SU-DHL-6 (cell line): ENCODE data around the gene CXCR4.

ENCODE experiments used
- H2AFZ ChIP-seq: fragments of 200-600 bp; sonication (generic); 2 replicates; pipeline ENCODE4 v1.6.1; 2014; ENCODE audit warnings: low read depth, mild to moderate bottlenecking, moderate library complexity, mixed read lengths, antibody characterized with exemption, low read length; ENCODE audit not compliant: severe bottlenecking
- H3F3A ChIP-seq: fragments of 200-600 bp; shearing (Covaris generic); 2 replicates; pipeline ENCODE4 v1.6.0; 2016; ENCODE audit warnings: antibody characterized with exemption, mild to moderate bottlenecking; ENCODE audit not compliant: insufficient read depth
- H3K27ac ChIP-seq: fragments of 200-600 bp; sonication (generic); 2 replicates; pipeline ENCODE4 v1.5.1; 2016; ENCODE audit warnings: low read depth, mild to moderate bottlenecking, low read length, moderate library complexity, mixed read lengths
- H3K27me3 ChIP-seq: fragments of 200-600 bp; sonication (generic), shearing (Covaris generic); 2 replicates; pipeline ENCODE4 v1.6.0; 2014; ENCODE audit warnings: mild to moderate bottlenecking, low read length
- H3K36me3 ChIP-seq: fragments of 200-600 bp; sonication (generic); 2 replicates; pipeline ENCODE4 v1.6.1; 2014; ENCODE audit warnings: mild to moderate bottlenecking, low read length, mixed read lengths
- H3K4me2 ChIP-seq: fragments of 300-600, 200-600 bp; shearing (Covaris generic), sonication (generic); 2 replicates; pipeline ENCODE4 v1.6.0; 2014; ENCODE audit warnings: low read length, low read depth, mild to moderate bottlenecking; ENCODE audit not compliant: poor library complexity, severe bottlenecking
- H3K4me3 ChIP-seq: fragments of 200-600 bp; sonication (generic); 2 replicates; pipeline ENCODE4 v1.5.1; 2014; ENCODE audit warnings: antibody characterized with exemption, low read length, mild to moderate bottlenecking, mixed read lengths; ENCODE audit not compliant: insufficient read depth, poor library complexity, severe bottlenecking
- H3K79me2 ChIP-seq: fragments of 200-600 bp; sonication (generic); 2 replicates; pipeline ENCODE4 v1.6.1; 2014; ENCODE audit warnings: mild to moderate bottlenecking, low read length, moderate library complexity; ENCODE audit not compliant: insufficient read depth
- H3K9ac ChIP-seq: fragments of 200-600 bp; sonication (generic); 2 replicates; pipeline ENCODE4 v1.7.0; 2014; ENCODE audit warnings: mild to moderate bottlenecking, low read length
- H3K9me2 ChIP-seq: fragments of 200-600 bp; sonication (generic); replicated peaks from 2 replicates; pipeline ENCODE4 v1.6.1; 2014; ENCODE audit warnings: low read length; ENCODE audit not compliant: insufficient read depth
- H3K9me3 ChIP-seq: fragments of 200-600 bp; sonication (generic); 2 replicates; pipeline ENCODE4 v1.6.1; 2014; ENCODE audit warnings: low read length, mixed read lengths; ENCODE audit not compliant: insufficient read depth
- H4K20me1 ChIP-seq: fragments of 200-600 bp; sonication (generic); 2 replicates; pipeline ENCODE4 v1.6.1; 2014; ENCODE audit warnings: low read depth, mild to moderate bottlenecking, antibody characterized with exemption, low read length, moderate library complexity, mixed read lengths
- EZH2phosphoT487 ChIP-seq: fragments of 200-600 bp; sonication (generic), shearing (Covaris generic); conservative IDR thresholded peaks from 2 replicates; pipeline ENCODE4 v1.6.1; 2018; ENCODE audit warnings: mild to moderate bottlenecking, antibody characterized with exemption, low read length, moderate library complexity, mixed read lengths
- TF ChIP-seq, protein P1 (sequence below): fragments of 200-600 bp; sonication (generic); IDR thresholded peaks from one replicate; pipeline ENCODE4 v1.5.1; 2017; ENCODE audit warnings: antibody characterized with exemption, mild to moderate bottlenecking, low read length, moderate library complexity; ENCODE audit not compliant: insufficient read depth, poor library complexity, severe bottlenecking

Gene CXCR4

DNA sequence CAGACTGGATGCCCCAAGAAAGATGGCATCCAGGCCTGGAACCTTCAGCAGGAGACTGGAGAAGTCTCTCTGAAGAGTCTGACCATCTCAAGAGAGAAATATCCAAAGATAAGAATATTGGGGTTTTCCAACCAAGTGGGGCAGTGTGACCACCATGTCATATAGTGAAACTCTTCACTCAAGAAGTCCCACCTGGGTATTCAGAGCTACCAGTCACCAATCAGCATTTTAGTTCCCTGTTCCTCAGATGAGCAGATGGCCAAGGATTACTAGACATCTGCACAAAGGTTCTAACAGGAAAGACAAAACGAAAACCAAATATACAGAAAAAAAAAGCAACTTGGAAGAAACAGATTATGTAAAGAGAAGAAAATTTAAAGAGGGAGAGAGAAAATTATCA is 38.5 kb upstream of the CXCR4 start:
- Histone ChIP-seq H3K4me3 (no peak overlapping the region), H3K9ac (no peak overlapping the region), H3K27ac (no peak overlapping the region), H3K9me3 (no peaks in the 10 kb centered on the region), H2AFZ (no peak overlapping the region), H4K20me1 (no peaks in the 10 kb centered on the region), H3K4me2 (no peak overlapping the region), H3K9me2 (no peaks in the 10 kb centered on the region), H3K79me2 (no peaks in the 10 kb centered on the region), H3K27me3 (no peaks in the 10 kb centered on the region), H3K36me3 (no peaks in the 10 kb centered on the region), H3F3A (no peaks in the 10 kb centered on the region)
- no peak for TF ChIP-seq EZH2phosphoT487
- TF ChIP-seq, protein P1, sequence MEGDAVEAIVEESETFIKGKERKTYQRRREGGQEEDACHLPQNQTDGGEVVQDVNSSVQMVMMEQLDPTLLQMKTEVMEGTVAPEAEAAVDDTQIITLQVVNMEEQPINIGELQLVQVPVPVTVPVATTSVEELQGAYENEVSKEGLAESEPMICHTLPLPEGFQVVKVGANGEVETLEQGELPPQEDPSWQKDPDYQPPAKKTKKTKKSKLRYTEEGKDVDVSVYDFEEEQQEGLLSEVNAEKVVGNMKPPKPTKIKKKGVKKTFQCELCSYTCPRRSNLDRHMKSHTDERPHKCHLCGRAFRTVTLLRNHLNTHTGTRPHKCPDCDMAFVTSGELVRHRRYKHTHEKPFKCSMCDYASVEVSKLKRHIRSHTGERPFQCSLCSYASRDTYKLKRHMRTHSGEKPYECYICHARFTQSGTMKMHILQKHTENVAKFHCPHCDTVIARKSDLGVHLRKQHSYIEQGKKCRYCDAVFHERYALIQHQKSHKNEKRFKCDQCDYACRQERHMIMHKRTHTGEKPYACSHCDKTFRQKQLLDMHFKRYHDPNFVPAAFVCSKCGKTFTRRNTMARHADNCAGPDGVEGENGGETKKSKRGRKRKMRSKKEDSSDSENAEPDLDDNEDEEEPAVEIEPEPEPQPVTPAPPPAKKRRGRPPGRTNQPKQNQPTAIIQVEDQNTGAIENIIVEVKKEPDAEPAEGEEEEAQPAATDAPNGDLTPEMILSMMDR, result no peak

DNA sequence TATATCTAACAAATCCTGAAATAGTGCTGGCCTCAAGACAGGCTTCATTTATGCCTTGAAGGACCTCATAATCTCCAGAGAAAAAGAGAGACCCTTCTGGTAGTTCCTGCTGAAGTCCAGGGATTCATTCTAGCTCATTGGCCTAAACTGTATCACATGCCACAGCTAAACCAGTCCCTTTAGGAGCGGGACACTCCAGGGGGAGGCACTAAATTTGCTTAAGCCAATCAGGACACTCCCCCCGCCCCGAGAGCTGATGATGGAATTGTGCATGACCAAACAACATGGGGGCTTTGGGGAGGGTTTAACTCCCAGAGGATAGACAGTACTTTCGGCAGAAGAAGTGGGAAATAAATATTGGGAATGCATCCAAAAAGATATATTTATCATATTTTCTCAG is 36.4 kb upstream of the CXCR4 start:
- H3K4me3 ChIP-seq, result no peak overlapping the region
- no peak for TF ChIP-seq EZH2phosphoT487
- TF ChIP-seq, protein P1, result no peak
- no peaks in the 10 kb centered on the region for H3F3A ChIP-seq
- no peak overlapping the region for H2AFZ ChIP-seq
- no peaks in the 10 kb centered on the region for H3K79me2 ChIP-seq
- H4K20me1 ChIP-seq, result no peaks in the 10 kb centered on the region
- no peak overlapping the region for H3K9ac ChIP-seq
- H3K4me2 ChIP-seq, result no peak overlapping the region
- H3K9me3 ChIP-seq, result no peaks in the 10 kb centered on the region
- no peaks in the 10 kb centered on the region for H3K9me2 ChIP-seq
- H3K36me3 ChIP-seq, result no peaks in the 10 kb centered on the region
- H3K27me3 ChIP-seq, result no peaks in the 10 kb centered on the region
- no peak overlapping the region for H3K27ac ChIP-seq

DNA sequence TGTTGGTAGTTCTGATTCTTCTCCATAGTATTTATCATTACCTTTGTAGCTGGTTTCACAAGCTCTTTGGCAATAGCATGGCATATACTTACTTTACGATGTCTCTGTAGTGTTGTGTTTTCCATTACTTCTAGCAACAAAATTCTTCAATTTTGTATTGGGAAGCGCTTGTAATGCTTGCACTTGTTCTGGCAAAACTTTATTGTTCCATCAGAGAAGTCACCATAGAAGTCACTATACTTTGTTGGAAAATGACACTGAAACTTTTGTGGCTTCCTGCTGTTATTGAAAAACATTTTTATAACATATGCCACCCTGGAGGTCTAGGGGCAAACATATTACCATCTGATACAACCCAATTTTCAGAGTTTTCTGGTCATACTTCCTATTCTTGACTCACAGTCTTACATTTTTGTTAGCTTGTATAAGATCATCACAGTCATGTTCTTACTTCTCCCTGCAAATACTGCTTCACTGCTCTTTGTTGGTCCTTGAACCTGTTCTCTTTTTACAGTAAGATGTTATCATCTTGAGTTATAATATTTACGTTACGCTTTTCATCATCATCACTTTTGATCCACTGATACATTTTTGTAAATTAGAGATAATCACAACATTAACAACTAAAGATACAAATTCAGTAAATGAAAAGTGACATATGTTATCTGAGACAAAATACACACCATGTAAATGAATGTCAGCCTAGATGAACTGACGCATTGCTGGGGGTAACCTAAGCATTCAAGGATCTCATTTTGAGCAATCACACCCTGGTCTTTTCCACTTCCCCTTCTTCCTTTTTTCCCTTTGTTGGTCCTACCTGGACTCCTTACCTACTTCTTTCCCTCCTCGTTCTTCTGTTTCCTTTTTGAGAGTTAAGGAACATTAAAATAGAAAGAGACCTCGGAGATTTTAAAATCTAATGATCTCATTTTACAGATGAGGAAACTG is 33.3 kb upstream of the CXCR4 start:
- H3K27me3 ChIP-seq, result no peaks in the 10 kb centered on the region
- H3K79me2 ChIP-seq, result no peaks in the 10 kb centered on the region
- H2AFZ ChIP-seq, result no peak overlapping the region
- no peaks in the 10 kb centered on the region for H3F3A ChIP-seq
- no peak overlapping the region for H3K9ac ChIP-seq
- no peak for TF ChIP-seq EZH2phosphoT487
- TF ChIP-seq, protein P1, result no peak
- H3K9me3 ChIP-seq, result no peaks in the 10 kb centered on the region
- H3K4me2 ChIP-seq, result no peak overlapping the region
- H3K9me2 ChIP-seq, result no peaks in the 10 kb centered on the region
- H3K36me3 ChIP-seq, result no peaks in the 10 kb centered on the region
- no peak overlapping the region for H3K27ac ChIP-seq
- no peaks in the 10 kb centered on the region for H4K20me1 ChIP-seq
- H3K4me3 ChIP-seq, result no peak overlapping the region
